Activated CD4-positive, alpha-beta T cell treated with anti-CD3 and anti-CD28 coated beads, Interleukin-2, amount 10 ng/mL, durations not matched to agents 7 days and 5 days (primary cell): Measurements from ENCODE around the gene CCDC122. TPM values are rescaled to one million over a fixed set of nuclear protein-coding genes. Genes with fewer than 3 reads are reported as not detected.
"Not testable (repeated sequence)": the region's sequence is repeated elsewhere in the genome, so short reads cannot be mapped to it uniquely, and the experiment has no call there.

Source experiments
- CTCF ChIA-PET: fragments of 350-600 bp; sonication (Branson Sonifier 250); formaldehyde crosslinking; loops from one replicate; lab custom pipeline; 2021; ENCODE audit warnings: antibody characterized with exemption; lab: Charles Lee
- POLR2A ChIA-PET: fragments of 350-600 bp; sonication (Branson Sonifier 250); formaldehyde crosslinking; loops from one replicate; lab custom pipeline; 2021; ENCODE audit warnings: antibody characterized with exemption; lab: Charles Lee
- DNase-seq: peaks from one replicate; pipeline ENCODE4 v3.0.0-alpha.2; 2020
- H3K27ac Mint-ChIP-seq: one replicate; pipeline ENCODE4 v1.8.0; 2021; ENCODE audit warnings: mild to moderate bottlenecking, moderate library complexity, mixed read lengths
- H3K27me3 Mint-ChIP-seq: one replicate; pipeline ENCODE4 v1.8.0; 2021; ENCODE audit warnings: mixed read lengths
- H3K36me3 Mint-ChIP-seq: one replicate; pipeline ENCODE4 v1.8.0; 2021; ENCODE audit warnings: low read depth, mixed read lengths
- H3K4me1 Mint-ChIP-seq: one replicate; pipeline ENCODE4 v1.8.0; 2021; ENCODE audit warnings: mixed read lengths
- H3K4me3 Mint-ChIP-seq: one replicate; pipeline ENCODE4 v1.8.0; 2021; ENCODE audit warnings: mild to moderate bottlenecking, moderate library complexity, mixed read lengths
- H3K9me3 Mint-ChIP-seq: one replicate; pipeline ENCODE4 v1.8.0; 2021; ENCODE audit warnings: mixed read lengths
- total RNA-seq, 2 experiments: library from RNA; stranded (reverse); gene quantifications; one replicate each; pipeline ENCODE4 v1.2.3, GENCODE V29; 2021

Gene CCDC122
- total RNA-seq, 2 experiments from 2014 or later, result 0.50 to 0.62 TPM

- POLR2A ChIA-PET, result no interaction called here
- Mint-ChIP-seq H3K27me3 (peaks cover 3% of the 10 kb centered on the region), H3K9me3 (no peaks in the 10 kb centered on the region), H3K36me3 (no peaks in the 10 kb centered on the region), H3K4me1 (no peaks in the 10 kb centered on the region), H3K27ac (no peak overlapping the region), H3K4me3 (no peak overlapping the region)
- CTCF ChIA-PET, result no interaction called here
- no peak for DNase-seq
Observed at GRCh38 chr13:43865892-43866291, 13.6 kb downstream of the CCDC122 start.

DNA sequence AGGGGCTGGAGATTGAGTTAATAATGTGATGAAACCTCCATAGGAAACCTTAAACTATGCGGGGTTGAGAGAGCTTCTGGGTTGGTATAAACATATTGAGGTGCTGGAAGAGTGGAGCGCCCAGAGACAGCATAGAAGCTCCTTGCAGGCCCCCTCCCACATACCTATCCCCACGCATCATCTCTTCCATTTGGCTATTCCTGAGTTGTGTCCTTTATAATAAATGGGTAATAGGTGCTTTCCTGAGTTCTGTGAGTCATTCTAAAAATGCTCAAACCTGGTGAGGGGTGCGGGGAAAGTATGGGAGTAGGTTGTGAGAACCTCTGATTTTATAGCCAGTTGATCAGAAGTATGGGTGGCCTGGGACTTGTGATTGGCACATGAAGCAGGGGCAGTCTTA, 14.6 kb downstream of the CCDC122 start:
- ChIA-PET POLR2A (no interaction called here), CTCF (no interaction called here)
- no peak for DNase-seq
- Mint-ChIP-seq H3K27ac (no peak overlapping the region), H3K4me1 (no peaks in the 10 kb centered on the region), H3K4me3 (no peak overlapping the region), H3K27me3 (peaks cover 3% of the 10 kb centered on the region), H3K36me3 (no peaks in the 10 kb centered on the region), H3K9me3 (no peaks in the 10 kb centered on the region)

- no peaks in the 10 kb centered on the region for H3K9me3 Mint-ChIP-seq
- peaks cover 3% of the 10 kb centered on the region for H3K27me3 Mint-ChIP-seq
- DNase-seq, result no peak
- no peak overlapping the region for H3K27ac Mint-ChIP-seq
- POLR2A ChIA-PET, result no interaction called here
- no peaks in the 10 kb centered on the region for H3K4me1 Mint-ChIP-seq
- no peak overlapping the region for H3K4me3 Mint-ChIP-seq
- CTCF ChIA-PET, result no interaction called here
- H3K36me3 Mint-ChIP-seq, result no peaks in the 10 kb centered on the region
Observed at GRCh38 chr13:43861863-43862262, 17.7 kb downstream of the CCDC122 start.

- no peak for DNase-seq
- Mint-ChIP-seq H3K4me1 (no peaks in the 10 kb centered on the region), H3K36me3 (no peaks in the 10 kb centered on the region), H3K9me3 (peaks cover 47% of the 10 kb centered on the region), H3K27me3 (peaks cover 5% of the 10 kb centered on the region), H3K4me3 (no peak overlapping the region), H3K27ac (no peak overlapping the region)
- ChIA-PET POLR2A (no interaction called here), CTCF (interaction anchor here (1.1 kb wide), 1 partner anchor 11 kb away, joined by 3 read pairs; no protein-coding TSS in a partner anchor)
Observed at GRCh38 chr13:43852923-43853404, 26.6 kb downstream of the CCDC122 start.

DNA sequence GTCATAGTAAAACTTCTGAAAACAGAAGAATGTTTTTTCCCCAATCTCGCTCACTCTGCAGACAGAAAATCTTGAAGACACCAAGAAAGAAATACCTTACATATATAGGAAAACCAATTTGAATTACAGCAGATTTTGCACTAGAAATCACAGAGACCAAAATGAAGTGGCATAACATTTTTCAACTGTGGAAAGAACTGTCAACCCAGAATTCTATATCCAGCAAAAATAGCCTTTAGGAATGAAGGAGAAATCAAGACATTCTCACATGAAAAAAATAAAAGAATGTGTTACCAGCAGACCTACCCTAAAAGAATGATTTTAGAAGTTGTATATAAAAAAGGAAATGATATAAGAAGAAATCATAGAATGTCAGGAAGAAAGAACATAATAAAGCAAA, 28.7 kb downstream of the CCDC122 start:
- no peak overlapping the region for H3K4me3 Mint-ChIP-seq
- POLR2A ChIA-PET, result no interaction called here

GRCh38 chr13:43848001-43848649, 31.4 kb downstream of the CCDC122 start:
- POLR2A ChIA-PET, result no interaction called here

More for the DNA sequence above, 28.7 kb downstream of the CCDC122 start:
- peaks cover 47% of the 10 kb centered on the region for H3K9me3 Mint-ChIP-seq
- H3K27ac Mint-ChIP-seq, result no peak overlapping the region
- CTCF ChIA-PET, result no interaction called here
- no peaks in the 10 kb centered on the region for H3K4me1 Mint-ChIP-seq
- DNase-seq, result no peak
- peaks cover 8% of the 10 kb centered on the region for H3K27me3 Mint-ChIP-seq
- H3K36me3 Mint-ChIP-seq, result no peaks in the 10 kb centered on the region

GRCh38 chr13:43846496-43847158, 32.9 kb downstream of the CCDC122 start:
- POLR2A ChIA-PET, result no interaction called here
- H3K27me3 Mint-ChIP-seq, result peaks cover 15% of the 10 kb centered on the region

More at GRCh38 chr13:43848001-43848649, 31.4 kb downstream of the CCDC122 start:
- no peak for DNase-seq
- Mint-ChIP-seq H3K27me3 (peaks cover 15% of the 10 kb centered on the region), H3K9me3 (peaks cover 36% of the 10 kb centered on the region), H3K4me1 (no peaks in the 10 kb centered on the region), H3K36me3 (no peaks in the 10 kb centered on the region), H3K27ac (no peak overlapping the region), H3K4me3 (no peak overlapping the region)
- CTCF ChIA-PET, result no interaction called here

DNA sequence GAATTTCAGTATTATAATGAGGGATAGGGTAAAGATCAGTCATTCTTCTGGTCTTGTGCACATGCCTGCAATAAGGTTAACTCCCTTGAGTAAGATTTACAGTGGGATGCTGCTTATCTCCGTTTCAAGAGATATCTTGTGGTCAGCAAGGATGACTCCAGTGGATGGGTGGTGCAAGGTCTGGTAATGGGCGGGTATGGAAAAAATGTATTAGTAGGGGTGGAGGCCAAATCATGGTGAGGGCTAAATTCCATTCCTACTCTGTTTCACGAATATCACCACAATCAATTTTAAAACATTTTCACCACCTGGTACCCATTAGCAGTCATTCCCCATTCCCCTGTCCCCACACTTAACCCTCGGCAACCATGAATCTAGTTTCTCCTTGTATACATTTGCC, 40.6 kb downstream of the CCDC122 start:
- ChIA-PET CTCF (no interaction called here), POLR2A (no interaction called here)
- no peak overlapping the region for H3K27ac Mint-ChIP-seq
- H3K9me3 Mint-ChIP-seq, result no peaks in the 10 kb centered on the region
- no peak for DNase-seq
- no peaks in the 10 kb centered on the region for H3K36me3 Mint-ChIP-seq
- no peak overlapping the region for H3K4me3 Mint-ChIP-seq
- H3K4me1 Mint-ChIP-seq, result no peaks in the 10 kb centered on the region
- peaks cover 6% of the 10 kb centered on the region for H3K27me3 Mint-ChIP-seq

More at GRCh38 chr13:43846496-43847158, 32.9 kb downstream of the CCDC122 start:
- no peak for DNase-seq
- CTCF ChIA-PET, result no interaction called here
- H3K36me3 Mint-ChIP-seq, result no peaks in the 10 kb centered on the region
- no peaks in the 10 kb centered on the region for H3K4me1 Mint-ChIP-seq
- no peak overlapping the region for H3K4me3 Mint-ChIP-seq
- H3K27ac Mint-ChIP-seq, result no peak overlapping the region
- H3K9me3 Mint-ChIP-seq, result peaks cover 22% of the 10 kb centered on the region

DNA sequence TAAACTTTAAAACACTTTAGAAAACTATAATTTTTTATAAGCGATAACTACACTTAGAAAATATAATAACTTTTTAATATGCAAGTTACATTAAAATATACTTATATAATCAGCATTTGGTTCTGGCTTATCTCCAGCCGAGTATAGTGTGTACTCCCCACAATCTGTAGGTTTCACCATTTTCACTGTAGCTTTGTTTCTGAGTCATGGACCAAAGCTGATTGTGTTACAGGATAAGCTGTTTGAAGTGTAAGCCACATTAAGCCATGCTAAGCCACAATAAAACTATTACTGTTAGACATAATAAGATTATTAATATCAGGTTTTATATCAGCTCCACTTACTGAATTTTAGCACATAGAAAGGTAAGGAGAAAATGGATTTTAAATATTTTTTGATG, 43.8 kb downstream of the CCDC122 start:
- Mint-ChIP-seq H3K4me1 (no peaks in the 10 kb centered on the region), H3K27me3 (peaks cover 7% of the 10 kb centered on the region), H3K36me3 (no peaks in the 10 kb centered on the region), H3K27ac (no peak overlapping the region), H3K9me3 (no peaks in the 10 kb centered on the region), H3K4me3 (no peak overlapping the region)
- CTCF ChIA-PET, result no interaction called here
- DNase-seq, result no peak
- POLR2A ChIA-PET, result no interaction called here

GRCh38 chr13:43831088-43831487, 48.5 kb downstream of the CCDC122 start:
- H3K4me3 Mint-ChIP-seq, result no peak overlapping the region
- no peak for DNase-seq
- H3K4me1 Mint-ChIP-seq, result no peaks in the 10 kb centered on the region
- peaks cover 22% of the 10 kb centered on the region for H3K27me3 Mint-ChIP-seq
- ChIA-PET CTCF (no interaction called here), POLR2A (no interaction called here)
- no peak overlapping the region for H3K27ac Mint-ChIP-seq
- no peaks in the 10 kb centered on the region for H3K9me3 Mint-ChIP-seq
- H3K36me3 Mint-ChIP-seq, result no peaks in the 10 kb centered on the region

GRCh38 chr13:43830497-43830881, 49.1 kb downstream of the CCDC122 start:
- CTCF ChIA-PET, result no interaction called here
- no peak for DNase-seq
- H3K27ac Mint-ChIP-seq, result no peak overlapping the region
- H3K9me3 Mint-ChIP-seq, result no peaks in the 10 kb centered on the region
- H3K27me3 Mint-ChIP-seq, result peaks cover 22% of the 10 kb centered on the region
- no peaks in the 10 kb centered on the region for H3K36me3 Mint-ChIP-seq
- POLR2A ChIA-PET, result no interaction called here
- H3K4me1 Mint-ChIP-seq, result no peaks in the 10 kb centered on the region
- no peak overlapping the region for H3K4me3 Mint-ChIP-seq

- DNase-seq, H3K27ac Mint-ChIP-seq, POLR2A ChIA-PET, H3K4me3 Mint-ChIP-seq, H3K4me1 Mint-ChIP-seq, CTCF ChIA-PET, H3K36me3 Mint-ChIP-seq, H3K9me3 Mint-ChIP-seq: not testable (repeated sequence)
- H3K27me3 Mint-ChIP-seq, result peaks cover 15% of the 10 kb centered on the region
Observed at GRCh38 chr13:43824656-43825055, 54.9 kb downstream of the CCDC122 start.

DNA sequence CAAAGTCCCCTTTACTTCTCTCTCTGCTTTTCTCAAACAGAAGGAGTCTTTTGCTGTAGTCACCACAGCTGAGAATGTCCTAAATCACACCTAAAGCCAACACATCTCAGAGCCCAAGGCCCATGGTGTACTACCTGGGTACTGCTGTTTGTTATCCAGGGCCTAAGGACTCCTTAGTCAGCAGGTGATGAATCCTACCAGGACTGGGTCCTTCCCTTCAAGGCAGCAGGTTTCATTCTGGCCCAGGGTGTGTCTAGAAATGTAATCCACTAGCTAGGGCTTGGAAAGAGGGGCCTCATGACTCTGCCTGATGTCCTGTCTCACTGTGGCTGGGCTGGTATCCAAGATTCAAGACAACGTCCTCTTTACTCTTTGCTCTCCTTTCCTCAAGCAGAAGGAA, 56.6 kb downstream of the CCDC122 start:
- Mint-ChIP-seq H3K4me1 (no peaks in the 10 kb centered on the region), H3K27ac (no peak overlapping the region), H3K36me3 (no peaks in the 10 kb centered on the region), H3K27me3 (peaks cover 14% of the 10 kb centered on the region), H3K9me3 (no peaks in the 10 kb centered on the region), H3K4me3 (no peak overlapping the region)
- DNase-seq, result no peak
- ChIA-PET POLR2A (no interaction called here), CTCF (no interaction called here)
